Fibroblast of lung (primary cell): ENCODE results near the gene C1orf116. TPM values are rescaled to one million over a fixed set of nuclear protein-coding genes. Genes with fewer than 3 reads are reported as not detected.

Source experiments
- DNase-seq, 2 donors: peaks; one replicate each; pipeline versions ENCODE4 v3.0.0 to v3.0.0-alpha.2; 2010; ENCODE audit warnings: low read depth in 2 of 2
- H2AFZ ChIP-seq: 2 replicates; pipeline ENCODE4 v1.5.1; 2012; ENCODE audit warnings: low read length, control low read depth, inconsistent platforms
- H3K27ac ChIP-seq: 2 replicates; pipeline ENCODE4 v1.5.1; 2011; ENCODE audit warnings: low read length, control low read depth; ENCODE audit not compliant: insufficient read depth
- H3K27me3 ChIP-seq: 2 replicates; pipeline ENCODE4 v1.5.1; 2011; ENCODE audit warnings: mild to moderate bottlenecking, low read length; ENCODE audit not compliant: control insufficient read depth, insufficient read depth
- H3K36me3 ChIP-seq: 2 replicates; pipeline ENCODE4 v1.5.1; 2011; ENCODE audit warnings: low read length; ENCODE audit not compliant: control insufficient read depth, insufficient read depth
- H3K4me1 ChIP-seq: 2 replicates; pipeline ENCODE4 v1.5.1; 2011; ENCODE audit warnings: low read length; ENCODE audit not compliant: control insufficient read depth, insufficient read depth; ENCODE audit errors: extremely low read depth
- H3K4me2 ChIP-seq: 2 replicates; pipeline ENCODE4 v1.5.1; 2011; ENCODE audit warnings: low read length, control low read depth; ENCODE audit not compliant: insufficient read depth; ENCODE audit errors: extremely low read depth
- H3K4me3 ChIP-seq, 4 experiments: fragments of 200-600 bp in 1 of 4; sonication (generic) in 1 of 4; replicated peaks in 1 of 4; 2 replicates each; pipeline ENCODE4 v1.5.1; 2011 to 2016; ENCODE audit warnings: low read length in 4 of 4, low read depth in 3 of 4, mild to moderate bottlenecking in 3 of 4, control low read depth in 2 of 4, inconsistent platforms in 1 of 4, mixed read lengths in 1 of 4; ENCODE audit not compliant: insufficient read depth in 1 of 4; ENCODE audit errors: control extremely low read depth in 1 of 4
- H3K79me2 ChIP-seq: 2 replicates; pipeline ENCODE4 v1.5.1; 2012; ENCODE audit warnings: mild to moderate bottlenecking, low read length, inconsistent platforms; ENCODE audit not compliant: control insufficient read depth, insufficient read depth
- H3K9ac ChIP-seq: 2 replicates; pipeline ENCODE4 v1.5.1; 2011; ENCODE audit warnings: mild to moderate bottlenecking, low read length, control low read depth; ENCODE audit not compliant: insufficient read depth
- H3K9me3 ChIP-seq: 2 replicates; pipeline ENCODE4 v1.5.1; 2012; ENCODE audit warnings: low read depth, low read length; ENCODE audit not compliant: control insufficient read depth, insufficient read depth
- H4K20me1 ChIP-seq: 2 replicates; pipeline ENCODE4 v1.5.1; 2011; ENCODE audit warnings: low read length; ENCODE audit not compliant: control insufficient read depth, insufficient read depth; ENCODE audit errors: extremely low read depth
- EZH2 ChIP-seq: IDR thresholded peaks from 2 replicates; pipeline ENCODE4 v1.5.1; 2012; ENCODE audit warnings: low read length, control low read depth, mild to moderate bottlenecking; ENCODE audit errors: missing control alignments
- polyA plus RNA-seq, 2 donors: library from polyadenylated mRNA; depleted of rRNA in 1 of 2; stranded (reverse) in 1 of 2; unstranded in 1 of 2; fragments of >200 nt; gene quantifications; 2 replicates each; pipeline ENCODE4 v1.2.1, GENCODE V29; 2011 to 2012; ENCODE audit warnings: missing spikeins in 1 of 2
- total RNA-seq: library from RNA; depleted of rRNA; stranded (reverse); fragments of >200 nt; gene quantifications from 2 replicates; pipeline ENCODE4 v1.2.1, GENCODE V29; 2014
- TF ChIP-seq, protein P1 (sequence below), 2 donors: IDR thresholded peaks in 1 of 2; conservative IDR thresholded peaks in 1 of 2; 1 replicate in 1 of 2; 2 replicates in 1 of 2; pipeline ENCODE4 v1.5.1; 2011 to 2012; ENCODE audit warnings: low read length in 2 of 2, control low read depth in 1 of 2, inconsistent platforms in 1 of 2, low read depth in 1 of 2, mild to moderate bottlenecking in 1 of 2

Gene C1orf116
- total and polyA plus RNA-seq, 2 donors (not counting 1 experiment from before 2014, with no cell fraction given): 0.06 TPM; not detected in 1

DNA sequence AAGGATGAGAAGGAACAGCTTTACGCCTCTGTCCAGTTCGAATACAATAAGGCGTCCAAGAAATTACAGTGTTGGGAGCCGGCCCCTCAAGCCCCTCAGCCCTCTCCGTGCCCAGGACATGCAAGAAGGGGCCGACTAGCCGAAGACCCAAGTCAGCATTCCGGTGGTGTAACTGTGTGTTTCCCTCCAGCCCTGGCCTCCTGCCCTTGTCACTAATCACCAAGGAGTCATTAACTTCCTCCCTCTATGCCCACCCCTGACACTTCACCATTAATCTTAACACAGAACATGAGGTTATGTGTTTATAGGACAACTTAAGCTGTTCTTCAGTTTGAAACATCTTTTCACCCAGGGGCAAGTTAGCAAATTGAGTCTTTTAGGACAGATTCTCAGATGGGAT is 39.7 kb upstream of the C1orf116 start:
- no peak overlapping the region for H3K9ac ChIP-seq

GRCh38 chr1:207071426-207071825 is 38.9 kb upstream of the C1orf116 start:
- no peaks in the 10 kb centered on the region for H3K79me2 ChIP-seq
- no peak overlapping the region for H3K9ac ChIP-seq
- no peaks in the 10 kb centered on the region for H3K36me3 ChIP-seq
- H3K9me3 ChIP-seq: no peaks in the 10 kb centered on the region
- TF ChIP-seq EZH2: no peak
- TF ChIP-seq, protein P1, sequence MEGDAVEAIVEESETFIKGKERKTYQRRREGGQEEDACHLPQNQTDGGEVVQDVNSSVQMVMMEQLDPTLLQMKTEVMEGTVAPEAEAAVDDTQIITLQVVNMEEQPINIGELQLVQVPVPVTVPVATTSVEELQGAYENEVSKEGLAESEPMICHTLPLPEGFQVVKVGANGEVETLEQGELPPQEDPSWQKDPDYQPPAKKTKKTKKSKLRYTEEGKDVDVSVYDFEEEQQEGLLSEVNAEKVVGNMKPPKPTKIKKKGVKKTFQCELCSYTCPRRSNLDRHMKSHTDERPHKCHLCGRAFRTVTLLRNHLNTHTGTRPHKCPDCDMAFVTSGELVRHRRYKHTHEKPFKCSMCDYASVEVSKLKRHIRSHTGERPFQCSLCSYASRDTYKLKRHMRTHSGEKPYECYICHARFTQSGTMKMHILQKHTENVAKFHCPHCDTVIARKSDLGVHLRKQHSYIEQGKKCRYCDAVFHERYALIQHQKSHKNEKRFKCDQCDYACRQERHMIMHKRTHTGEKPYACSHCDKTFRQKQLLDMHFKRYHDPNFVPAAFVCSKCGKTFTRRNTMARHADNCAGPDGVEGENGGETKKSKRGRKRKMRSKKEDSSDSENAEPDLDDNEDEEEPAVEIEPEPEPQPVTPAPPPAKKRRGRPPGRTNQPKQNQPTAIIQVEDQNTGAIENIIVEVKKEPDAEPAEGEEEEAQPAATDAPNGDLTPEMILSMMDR (conservative IDR thresholded peaks at IDR 0.05 in 1 of 2, IDR thresholded peaks at IDR 0.05 in 1 of 2; ENCODE audit: low read depth in 1 of 2, low read length in 2 of 2): no peak
- no peak overlapping the region for H3K4me2 ChIP-seq
- H2AFZ ChIP-seq: no peak overlapping the region
- no peak overlapping the region for H3K4me3 ChIP-seq
- H3K27me3 ChIP-seq: no peaks in the 10 kb centered on the region
- no peak overlapping the region for H3K27ac ChIP-seq
- no peak for DNase-seq
- no peaks in the 10 kb centered on the region for H3K4me1 ChIP-seq
- no peaks in the 10 kb centered on the region for H4K20me1 ChIP-seq

More for the DNA sequence above, 39.7 kb upstream of the C1orf116 start:
- no peaks in the 10 kb centered on the region for H3K4me1 ChIP-seq
- no peaks in the 10 kb centered on the region for H3K27me3 ChIP-seq
- H3K27ac ChIP-seq: no peak overlapping the region
- H3K4me2 ChIP-seq: no peak overlapping the region
- H2AFZ ChIP-seq: no peak overlapping the region
- DNase-seq: no peak
- H3K79me2 ChIP-seq: no peaks in the 10 kb centered on the region
- no peaks in the 10 kb centered on the region for H4K20me1 ChIP-seq
- no peak overlapping the region for H3K4me3 ChIP-seq
- TF ChIP-seq EZH2: no peak
- TF ChIP-seq, protein P1 (conservative IDR thresholded peaks at IDR 0.05 in 1 of 2, IDR thresholded peaks at IDR 0.05 in 1 of 2; ENCODE audit: low read depth in 1 of 2, low read length in 2 of 2): no peak
- no peaks in the 10 kb centered on the region for H3K9me3 ChIP-seq
- H3K36me3 ChIP-seq: no peaks in the 10 kb centered on the region

DNA sequence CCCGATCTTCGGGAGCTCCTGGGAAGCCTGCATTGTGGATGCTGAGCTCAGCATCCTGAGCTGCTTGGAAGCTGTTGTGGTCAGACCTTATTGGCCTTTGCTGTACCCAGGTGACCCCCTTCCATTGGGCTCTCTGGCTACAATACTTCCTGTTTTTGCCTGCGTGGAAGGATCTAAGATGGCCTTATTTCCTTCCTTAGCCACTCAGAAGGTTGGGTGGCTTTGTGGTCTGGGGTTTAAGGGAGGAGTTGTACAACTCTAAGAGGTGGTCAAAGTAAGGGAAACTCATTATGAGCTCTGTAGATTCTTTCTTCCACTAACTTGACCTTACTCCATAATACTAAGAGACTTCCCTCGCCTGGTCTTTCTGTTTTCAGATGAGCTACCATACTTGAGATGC is 38.3 kb upstream of the C1orf116 start:
- no peak overlapping the region for H3K4me2 ChIP-seq

More for the DNA sequence above, 38.3 kb upstream of the C1orf116 start:
- no peaks in the 10 kb centered on the region for H4K20me1 ChIP-seq
- TF ChIP-seq, protein P1 (conservative IDR thresholded peaks at IDR 0.05 in 1 of 2, IDR thresholded peaks at IDR 0.05 in 1 of 2; ENCODE audit: low read depth in 1 of 2, low read length in 2 of 2): no peak
- TF ChIP-seq EZH2: no peak
- H3K79me2 ChIP-seq: no peaks in the 10 kb centered on the region
- no peaks in the 10 kb centered on the region for H3K36me3 ChIP-seq
- no peak overlapping the region for H2AFZ ChIP-seq
- no peaks in the 10 kb centered on the region for H3K9me3 ChIP-seq
- H3K9ac ChIP-seq: no peak overlapping the region
- no peaks in the 10 kb centered on the region for H3K27me3 ChIP-seq
- H3K27ac ChIP-seq: no peak overlapping the region
- no peak overlapping the region for H3K4me3 ChIP-seq
- no peaks in the 10 kb centered on the region for H3K4me1 ChIP-seq
- DNase-seq: no peak
